GM10847 (cell line): Measurements from ENCODE around the gene TBXAS1.

Experiments used
- POLR2A ChIP-seq: IDR thresholded peaks from 2 replicates; pipeline ENCODE4 v1.6.1; 2011; ENCODE audit not compliant: insufficient read length; ENCODE audit errors: extremely low read depth

TBXAS1 gene

GRCh38 chr7:140016540-140016939 lies 187.5 kb downstream of the TBXAS1 start:
- TF ChIP-seq POLR2A: no peak

GRCh38 chr7:140017034-140017433 lies 188.0 kb downstream of the TBXAS1 start:
- TF ChIP-seq POLR2A: no peak

GRCh38 chr7:140017543-140017942 lies 188.5 kb downstream of the TBXAS1 start:
- TF ChIP-seq POLR2A: no peak

GRCh38 chr7:140018125-140019043 lies 189.3 kb downstream of the TBXAS1 start:
- no peak for TF ChIP-seq POLR2A

GRCh38 chr7:140019172-140019571 lies 190.1 kb downstream of the TBXAS1 start:
- no peak for TF ChIP-seq POLR2A

- no peak for TF ChIP-seq POLR2A
These were observed 190.5 kb downstream of the TBXAS1 start for GRCh38 chr7:140019606-140020005.

- no peak for TF ChIP-seq POLR2A
These were observed 192.5 kb downstream of the TBXAS1 start for GRCh38 chr7:140021603-140022002.

- TF ChIP-seq POLR2A: no peak
These were observed 193.6 kb downstream of the TBXAS1 start for GRCh38 chr7:140022582-140023211.

GRCh38 chr7:140023728-140024127 lies 194.7 kb downstream of the TBXAS1 start:
- no peak for TF ChIP-seq POLR2A

- TF ChIP-seq POLR2A: no peak
These were observed 195.5 kb downstream of the TBXAS1 start for GRCh38 chr7:140024585-140024984.

GRCh38 chr7:140025241-140025640 lies 196.2 kb downstream of the TBXAS1 start:
- TF ChIP-seq POLR2A: no peak

GRCh38 chr7:140025814-140026433 lies 196.9 kb downstream of the TBXAS1 start:
- no peak for TF ChIP-seq POLR2A

- no peak for TF ChIP-seq POLR2A
These were observed 197.9 kb downstream of the TBXAS1 start for GRCh38 chr7:140026935-140027334.

GRCh38 chr7:140027858-140028257 lies 198.8 kb downstream of the TBXAS1 start:
- TF ChIP-seq POLR2A: no peak

- no peak for TF ChIP-seq POLR2A
These were observed 199.2 kb downstream of the TBXAS1 start for GRCh38 chr7:140028311-140028710.

GRCh38 chr7:140029072-140029471 lies 200.0 kb downstream of the TBXAS1 start:
- no peak for TF ChIP-seq POLR2A
